ENCODE measurements around the gene SCD5.

- no peak for TF ChIP-seq HDGF (IDR thresholded peaks at IDR 0.05; ENCODE audit: borderline replicate concordance)
- TF ChIP-seq ELF4 (IDR thresholded peaks at IDR 0.05): no peak
- TF ChIP-seq SP1 (IDR thresholded peaks at IDR 0.05): no peak
- no peak for TF ChIP-seq ARNT (IDR thresholded peaks at IDR 0.05)
- TF ChIP-seq FOXA1 (IDR thresholded peaks at IDR 0.05): no peak
- no peak for TF ChIP-seq BHLHE40 (IDR thresholded peaks at IDR 0.05; ENCODE audit: borderline replicate concordance)
- TF ChIP-seq NFRKB (IDR thresholded peaks at IDR 0.05): no peak
- no peak for TF ChIP-seq SUZ12 (IDR thresholded peaks at IDR 0.05)
- no peak for TF ChIP-seq FOXK2 (IDR thresholded peaks at IDR 0.05)
- TF ChIP-seq CTBP1 (IDR thresholded peaks at IDR 0.05; ENCODE audit: borderline replicate concordance): no peak
- TF ChIP-seq, protein P1, sequence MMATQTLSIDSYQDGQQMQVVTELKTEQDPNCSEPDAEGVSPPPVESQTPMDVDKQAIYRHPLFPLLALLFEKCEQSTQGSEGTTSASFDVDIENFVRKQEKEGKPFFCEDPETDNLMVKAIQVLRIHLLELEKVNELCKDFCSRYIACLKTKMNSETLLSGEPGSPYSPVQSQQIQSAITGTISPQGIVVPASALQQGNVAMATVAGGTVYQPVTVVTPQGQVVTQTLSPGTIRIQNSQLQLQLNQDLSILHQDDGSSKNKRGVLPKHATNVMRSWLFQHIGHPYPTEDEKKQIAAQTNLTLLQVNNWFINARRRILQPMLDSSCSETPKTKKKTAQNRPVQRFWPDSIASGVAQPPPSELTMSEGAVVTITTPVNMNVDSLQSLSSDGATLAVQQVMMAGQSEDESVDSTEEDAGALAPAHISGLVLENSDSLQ (IDR thresholded peaks at IDR 0.05): no peak
- TF ChIP-seq L3MBTL2 (conservative IDR thresholded peaks at IDR 0.05): no peak
- TF ChIP-seq TARDBP (IDR thresholded peaks at IDR 0.05): no peak
Measured at GRCh38 chr4:82706349-82707000, 92.1 kb downstream of the SCD5 start.
